Measurements from ENCODE around the gene ABHD14A. TPM values are rescaled to one million over a fixed set of nuclear protein-coding genes. Genes with fewer than 3 reads are reported as not detected.

ABHD14A gene
- polyA plus RNA-seq, 1 donor (not counting 4 experiments of a cell fraction or from before 2014, with no cell fraction given), result 6.9 TPM

DNA sequence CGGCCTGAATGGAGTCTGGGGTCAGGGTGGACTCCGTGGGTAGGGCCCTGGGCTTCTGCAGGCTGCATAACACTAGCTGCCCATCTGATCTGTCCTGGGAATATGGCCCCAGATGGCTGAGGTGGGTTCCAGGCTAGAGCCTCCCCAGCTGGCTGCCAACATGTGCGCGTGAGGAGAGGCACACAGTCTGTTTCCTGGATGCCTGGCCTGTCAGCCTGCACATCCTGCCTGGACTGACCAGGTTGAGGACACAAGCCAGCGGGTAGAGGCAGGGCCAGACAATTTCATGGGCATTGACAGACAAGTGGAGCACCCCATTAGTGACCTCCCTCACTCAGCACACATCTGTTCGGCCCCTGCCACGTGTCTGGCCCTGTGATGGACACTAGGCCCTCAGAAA lies 50.6 kb downstream of the ABHD14A start:
- H3K4me1 ChIP-seq (ENCODE audit: control insufficient read depth, extremely low read depth, insufficient read depth, low read length), result peaks cover 16% of the 10 kb centered on the region
- no peaks in the 10 kb centered on the region for H3K79me2 ChIP-seq (ENCODE audit: control insufficient read depth, insufficient read depth, low read length)
- FAIRE-seq (no peak), DNase-seq (ENCODE audit: low read depth, low spot score) (no peak)
- no peak overlapping the region for H3K4me2 ChIP-seq (ENCODE audit: control insufficient read depth, extremely low read depth, insufficient read depth, low read depth, low read length)
- no peaks in the 10 kb centered on the region for H3K27me3 ChIP-seq (ENCODE audit: control insufficient read depth, extremely low read depth, insufficient read depth, low read length)
- H3K36me3 ChIP-seq (ENCODE audit: control insufficient read depth in 2 of 2, extremely low read depth in 1 of 2, insufficient read depth in 2 of 2, low read length in 2 of 2), result no peaks in the 10 kb centered on the region
- no peak overlapping the region for H3K27ac ChIP-seq (ENCODE audit: control insufficient read depth, insufficient read depth, low read length)
- no peak overlapping the region for H3K4me3 ChIP-seq (ENCODE audit: control insufficient read depth in 2 of 3, extremely low read depth in 1 of 3, insufficient read depth in 2 of 3, low read depth in 1 of 3, low read length in 3 of 3)
- H2AFZ ChIP-seq (ENCODE audit: control insufficient read depth, low read length), result no peak overlapping the region
- H4K20me1 ChIP-seq (ENCODE audit: control insufficient read depth, extremely low read depth, insufficient read depth, low read length), result no peaks in the 10 kb centered on the region
- no peaks in the 10 kb centered on the region for H3K9me1 ChIP-seq (ENCODE audit: control insufficient read depth, extremely low read depth, insufficient read depth, low read length)
- TF ChIP-seq CTCF (optimal IDR thresholded peaks at IDR 0.05 in 1 of 3, IDR thresholded peaks at IDR 0.05 in 1 of 3, conservative IDR thresholded peaks at IDR 0.05 in 1 of 3; ENCODE audit: extremely low read depth in 1 of 3, insufficient read depth in 2 of 3, low read length in 3 of 3), result no peak
- H3K9me3 ChIP-seq (ENCODE audit: control insufficient read depth, low read depth, low read length), result no peaks in the 10 kb centered on the region
- H3K9ac ChIP-seq (ENCODE audit: control insufficient read depth, extremely low read depth, insufficient read depth, low read length), result no peak overlapping the region
- dilution Hi-C loops (cut with MboI; ENCODE audit: extremely low pct_ligation_motif_present, low sequenced_read_pairs), result no loop called here

GRCh38 chr3:52026041-52026440 lies 51.2 kb downstream of the ABHD14A start:
- no peak overlapping the region for H3K9ac ChIP-seq (ENCODE audit: control insufficient read depth, extremely low read depth, insufficient read depth, low read length)
- H3K4me1 ChIP-seq (ENCODE audit: control insufficient read depth, extremely low read depth, insufficient read depth, low read length), result peaks cover 22% of the 10 kb centered on the region
- DNase-seq (ENCODE audit: low read depth, low spot score) (no peak), FAIRE-seq (no peak)
- no peak for TF ChIP-seq EZH2 (IDR thresholded peaks at IDR 0.05; ENCODE audit: low read length)
- TF ChIP-seq CTCF (optimal IDR thresholded peaks at IDR 0.05 in 1 of 3, IDR thresholded peaks at IDR 0.05 in 1 of 3, conservative IDR thresholded peaks at IDR 0.05 in 1 of 3; ENCODE audit: extremely low read depth in 1 of 3, insufficient read depth in 2 of 3, low read length in 3 of 3), result no peak
- no peaks in the 10 kb centered on the region for H3K9me3 ChIP-seq (ENCODE audit: control insufficient read depth, low read depth, low read length)
- no peaks in the 10 kb centered on the region for H4K20me1 ChIP-seq (ENCODE audit: control insufficient read depth, extremely low read depth, insufficient read depth, low read length)
- no peak overlapping the region for H3K27ac ChIP-seq (ENCODE audit: control insufficient read depth, insufficient read depth, low read length)
- no peaks in the 10 kb centered on the region for H3K36me3 ChIP-seq (ENCODE audit: control insufficient read depth in 2 of 2, extremely low read depth in 1 of 2, insufficient read depth in 2 of 2, low read length in 2 of 2)
- H3K4me2 ChIP-seq (ENCODE audit: control insufficient read depth, extremely low read depth, insufficient read depth, low read depth, low read length), result no peak overlapping the region
- H3K79me2 ChIP-seq (ENCODE audit: control insufficient read depth, insufficient read depth, low read length), result no peaks in the 10 kb centered on the region
- no peak overlapping the region for H2AFZ ChIP-seq (ENCODE audit: control insufficient read depth, low read length)
- dilution Hi-C loops (cut with MboI; ENCODE audit: extremely low pct_ligation_motif_present, low sequenced_read_pairs), result no loop called here
- H3K9me1 ChIP-seq (ENCODE audit: control insufficient read depth, extremely low read depth, insufficient read depth, low read length), result no peaks in the 10 kb centered on the region
- no peaks in the 10 kb centered on the region for H3K27me3 ChIP-seq (ENCODE audit: control insufficient read depth, extremely low read depth, insufficient read depth, low read length)
- no peak overlapping the region for H3K4me3 ChIP-seq (ENCODE audit: control insufficient read depth in 2 of 3, extremely low read depth in 1 of 3, insufficient read depth in 2 of 3, low read depth in 1 of 3, low read length in 3 of 3)

All from keratinocyte (primary cell).